Suprapubic skin (tissue), 3 donors: ENCODE data around the gene SRD5A2.

Experiments
- CTCF ChIP-seq, 2 donors: fragments of 200-600 bp in 1 of 2; fragments of 450-650 bp in 1 of 2; sonication (generic) in 1 of 2; IDR thresholded peaks; one replicate each; pipeline ENCODE4 v1.5.1; 2016 to 2019; ENCODE audit warnings: antibody characterized with exemption in 2 of 2, mild to moderate bottlenecking in 1 of 2, moderate library complexity in 1 of 2
- EP300 ChIP-seq: sonication (generic); formaldehyde crosslinking; IDR thresholded peaks from one replicate; pipeline ENCODE4 v1.6.1; 2017; ENCODE audit warnings: antibody characterized with exemption
- POLR2A ChIP-seq, 2 donors: fragments of 450-650 bp; IDR thresholded peaks; one replicate each; pipeline ENCODE4 v1.6.1; 2017; ENCODE audit warnings: antibody characterized with exemption in 2 of 2, mild to moderate bottlenecking in 2 of 2, moderate library complexity in 2 of 2

- TF ChIP-seq CTCF (IDR thresholded peaks at IDR 0.05) (no peak), POLR2A (IDR thresholded peaks at IDR 0.05) (no peak), EP300 (no peak)
Measured at GRCh38 chr2:31568585-31569201, 12.0 kb downstream of the SRD5A2 start.
